Nephron progenitor cell (in vitro differentiated cells): ENCODE measurements around the gene DAGLB.
A peak's percentile ranks its signal among the peaks of the same experiment; 100 is the strongest.

Experiments
- DNase-seq: peaks from one replicate; pipeline ENCODE4 v3.0.0; 2021
- H3K27ac Mint-ChIP-seq: 2 replicates; pipeline ENCODE4 v1.8.0; 2021; ENCODE audit warnings: mild to moderate bottlenecking, moderate library complexity, mixed read lengths
- H3K27me3 Mint-ChIP-seq: 2 replicates; pipeline ENCODE4 v1.8.0; 2021; ENCODE audit warnings: mild to moderate bottlenecking, low read depth, mixed read lengths; ENCODE audit not compliant: poor library complexity
- H3K36me3 Mint-ChIP-seq: 2 replicates; pipeline ENCODE4 v1.8.0; 2021; ENCODE audit warnings: low read depth, mixed read lengths
- H3K4me1 Mint-ChIP-seq: 2 replicates; pipeline ENCODE4 v1.8.0; 2021; ENCODE audit warnings: mixed read lengths
- H3K4me3 Mint-ChIP-seq: 2 replicates; pipeline ENCODE4 v1.8.0; 2021; ENCODE audit warnings: mild to moderate bottlenecking, moderate library complexity, mixed read lengths
- H3K9me3 Mint-ChIP-seq: 2 replicates; pipeline ENCODE4 v1.8.0; 2021; ENCODE audit warnings: mild to moderate bottlenecking, moderate library complexity, mixed read lengths
- CTCF ChIP-seq: fragments of 200-600 bp; sonication (generic); IDR thresholded peaks from 2 replicates; pipeline ENCODE4 v1.5.0; 2021; ENCODE audit warnings: antibody characterized with exemption

Gene DAGLB

GRCh38 chr7:6375348-6376101 is 72.2 kb downstream of the DAGLB start:
- no peak for TF ChIP-seq CTCF

GRCh38 chr7:6367701-6368211 is 80.0 kb downstream of the DAGLB start:
- peaks cover 21% of the 10 kb centered on the region for H3K4me1 Mint-ChIP-seq
- DNase-seq, result no peak
- no peak overlapping the region for H3K4me3 Mint-ChIP-seq
- peaks cover 6% of the 10 kb centered on the region for H3K27me3 Mint-ChIP-seq
- no peak for TF ChIP-seq CTCF
- H3K9me3 Mint-ChIP-seq, result no peaks in the 10 kb centered on the region
- H3K27ac Mint-ChIP-seq, result peak overlapping the region; percentile 75
- no peaks in the 10 kb centered on the region for H3K36me3 Mint-ChIP-seq

More at GRCh38 chr7:6375348-6376101, 72.2 kb downstream of the DAGLB start:
- H3K36me3 Mint-ChIP-seq, result peaks cover 20% of the 10 kb centered on the region
- H3K27ac Mint-ChIP-seq, result peak overlapping the region; percentile 97
- DNase-seq, result no peak
- H3K4me1 Mint-ChIP-seq, result peaks cover 25% of the 10 kb centered on the region
- peak overlapping the region; percentile 95 for H3K4me3 Mint-ChIP-seq
- H3K27me3 Mint-ChIP-seq, result no peaks in the 10 kb centered on the region
- H3K9me3 Mint-ChIP-seq, result no peaks in the 10 kb centered on the region

- H3K9me3 Mint-ChIP-seq, result no peaks in the 10 kb centered on the region
- H3K4me3 Mint-ChIP-seq, result no peak overlapping the region
- peaks cover 18% of the 10 kb centered on the region for H3K4me1 Mint-ChIP-seq
- TF ChIP-seq CTCF, result no peak
- peaks cover 6% of the 10 kb centered on the region for H3K27me3 Mint-ChIP-seq
- H3K27ac Mint-ChIP-seq, result no peak overlapping the region
- H3K36me3 Mint-ChIP-seq, result no peaks in the 10 kb centered on the region
- no peak for DNase-seq
Measured at GRCh38 chr7:6365451-6365850, 82.3 kb downstream of the DAGLB start.

GRCh38 chr7:6360841-6361240 is 86.9 kb downstream of the DAGLB start:
- Mint-ChIP-seq H3K4me3 (no peak overlapping the region), H3K27me3 (no peaks in the 10 kb centered on the region), H3K4me1 (no peaks in the 10 kb centered on the region), H3K27ac (no peak overlapping the region), H3K9me3 (no peaks in the 10 kb centered on the region), H3K36me3 (no peaks in the 10 kb centered on the region)
- DNase-seq, result no peak
- no peak for TF ChIP-seq CTCF

GRCh38 chr7:6359734-6360133 is 88.0 kb downstream of the DAGLB start:
- H3K27ac Mint-ChIP-seq, result no peak overlapping the region
- no peak overlapping the region for H3K4me3 Mint-ChIP-seq
- H3K36me3 Mint-ChIP-seq, result no peaks in the 10 kb centered on the region
- no peak for DNase-seq
- H3K9me3 Mint-ChIP-seq, result no peaks in the 10 kb centered on the region
- no peak for TF ChIP-seq CTCF
- no peaks in the 10 kb centered on the region for H3K27me3 Mint-ChIP-seq
- no peaks in the 10 kb centered on the region for H3K4me1 Mint-ChIP-seq
